Activated naive CD4-positive, alpha-beta T cell treated with Interleukin-2 at 50 U/mL for 16 hours (primary cell): Measurements from ENCODE around the gene ANTXRL.
"Not testable (repeated sequence)": the region's sequence is repeated elsewhere in the genome, so short reads cannot be mapped to it uniquely, and the experiment has no call there.

Source experiments
- DNase-seq: peaks from one replicate; pipeline ENCODE4 v3.0.0-alpha.2; 2020

Gene ANTXRL

DNA sequence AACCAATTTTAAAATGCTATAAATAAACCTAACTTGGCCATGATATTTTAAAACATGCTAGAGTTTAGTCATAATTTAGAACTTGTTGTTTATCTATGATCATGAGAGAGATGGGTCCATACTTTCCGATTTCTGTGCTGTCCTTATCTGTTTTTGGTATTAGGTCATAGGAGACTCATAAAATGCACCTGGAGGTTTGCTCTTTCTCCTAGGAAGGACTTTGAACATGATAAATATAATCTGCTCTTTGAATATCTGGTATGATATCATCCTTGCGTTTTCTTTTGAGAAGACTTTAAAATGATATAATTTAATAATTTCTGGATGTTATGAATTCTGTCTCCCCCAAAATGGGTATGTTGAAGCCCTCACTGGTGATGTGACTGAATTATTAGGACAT is 9.0 kb upstream of the ANTXRL start:
- DNase-seq, result no peak

DNA sequence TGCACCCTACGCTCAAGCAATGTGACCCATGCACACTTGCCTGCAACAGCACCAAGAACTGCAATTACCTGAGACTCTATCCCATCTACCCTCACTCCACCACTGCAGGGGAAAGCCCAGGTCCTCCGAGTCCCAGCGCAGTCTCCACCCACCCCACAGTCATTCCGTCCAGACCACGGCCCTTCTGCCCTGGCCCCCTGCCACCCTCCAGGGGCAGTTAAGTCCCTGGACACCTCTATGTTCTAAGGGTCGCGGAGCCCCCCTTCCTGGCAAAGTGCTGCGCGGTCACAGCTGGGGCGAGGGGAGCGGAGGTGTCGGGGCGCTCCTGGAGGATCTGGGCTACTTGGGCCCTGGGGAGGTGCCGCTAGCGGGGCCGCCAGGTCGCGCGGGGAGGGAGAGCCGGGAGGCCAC is 4.4 kb upstream of the ANTXRL start:
- DNase-seq, result peak; percentile 10

DNA sequence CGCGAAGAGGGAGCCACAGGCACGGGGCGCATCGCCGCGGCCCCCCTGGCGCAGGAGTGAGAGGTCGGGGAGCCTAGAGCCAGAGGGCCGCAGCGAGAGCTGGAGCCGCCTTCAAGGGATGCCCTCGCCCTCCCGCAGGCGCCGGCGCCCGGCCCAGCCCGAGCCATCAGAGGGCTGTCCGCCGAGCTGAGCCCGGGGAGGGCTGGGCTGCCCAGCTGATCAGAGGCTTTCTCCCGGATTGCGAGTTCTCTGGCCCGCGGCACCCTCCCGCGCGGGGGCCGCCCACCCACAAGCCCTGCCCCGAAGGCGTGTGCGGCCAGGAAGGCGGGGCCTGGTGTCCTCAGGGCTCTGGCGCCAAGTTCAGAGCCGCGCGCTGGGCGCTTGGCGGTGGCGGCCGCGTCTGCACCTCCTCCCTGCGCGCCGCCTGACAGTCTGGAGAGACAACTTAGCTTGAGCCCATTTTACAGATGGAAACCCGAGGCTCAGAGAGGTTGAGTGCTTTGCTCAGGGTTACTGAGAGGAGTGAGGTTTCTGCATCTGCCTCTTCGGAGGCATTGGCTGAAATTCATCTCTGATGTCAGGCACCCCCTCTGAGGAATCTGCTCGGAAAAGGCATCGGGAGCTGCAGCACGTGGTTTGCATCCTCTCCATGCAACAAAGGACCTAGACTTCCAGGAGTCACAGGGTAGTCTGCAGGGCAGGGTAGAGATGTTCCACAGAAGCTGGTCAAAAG is 3.8 kb upstream of the ANTXRL start:
- DNase-seq, result peak; percentile 73

GRCh38 chr10:46283580-46284285 is 3.1 kb upstream of the ANTXRL start:
- peak; percentile 1 for DNase-seq

DNA sequence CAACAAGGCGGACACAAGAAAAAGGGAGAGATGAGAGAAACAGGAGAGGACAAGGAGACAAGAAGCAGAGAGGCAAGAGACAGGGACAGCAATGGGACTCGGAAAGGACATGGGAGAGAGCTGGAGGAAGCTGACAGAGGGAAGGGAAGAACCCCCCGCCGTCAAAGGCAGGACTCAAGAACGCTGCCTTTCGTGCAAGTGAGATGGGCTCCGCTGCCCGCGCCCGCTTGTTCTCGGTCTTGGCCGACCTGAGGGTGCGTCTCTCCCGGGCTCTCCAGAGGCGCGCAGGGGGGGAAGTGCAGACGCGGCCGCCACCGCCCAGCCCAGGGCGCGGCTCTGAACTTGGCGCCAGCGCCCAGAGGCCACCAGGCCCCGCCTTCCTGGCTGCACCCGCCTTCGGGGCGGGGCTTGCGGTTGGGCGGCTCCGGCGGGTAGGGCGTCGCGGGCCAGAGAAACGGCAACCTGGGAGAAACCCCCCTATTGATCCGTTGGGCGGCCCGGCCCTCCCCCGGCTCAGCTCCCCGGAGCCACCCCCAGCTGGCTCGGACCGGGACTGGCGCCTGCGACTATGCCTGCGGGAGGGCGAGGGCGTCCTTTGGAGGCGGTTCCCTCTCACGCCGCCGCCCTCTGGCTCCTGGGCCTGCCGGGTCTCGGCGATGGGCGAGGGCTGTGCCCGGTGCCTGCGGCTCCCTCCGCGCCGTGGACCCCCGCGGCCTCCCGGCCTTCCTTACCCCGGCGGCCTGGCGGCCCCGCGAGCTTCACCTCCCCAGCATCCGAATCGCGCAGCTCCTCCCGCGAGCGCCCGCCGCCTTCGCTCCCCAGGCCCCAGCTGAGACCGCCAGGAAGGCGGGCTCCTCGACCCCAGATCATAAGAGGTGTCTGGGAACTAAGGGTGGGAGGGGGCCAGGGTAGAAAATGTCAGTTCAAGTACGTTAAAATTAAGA is 2.2 kb upstream of the ANTXRL start:
- DNase-seq, result peak; percentile 84

DNA sequence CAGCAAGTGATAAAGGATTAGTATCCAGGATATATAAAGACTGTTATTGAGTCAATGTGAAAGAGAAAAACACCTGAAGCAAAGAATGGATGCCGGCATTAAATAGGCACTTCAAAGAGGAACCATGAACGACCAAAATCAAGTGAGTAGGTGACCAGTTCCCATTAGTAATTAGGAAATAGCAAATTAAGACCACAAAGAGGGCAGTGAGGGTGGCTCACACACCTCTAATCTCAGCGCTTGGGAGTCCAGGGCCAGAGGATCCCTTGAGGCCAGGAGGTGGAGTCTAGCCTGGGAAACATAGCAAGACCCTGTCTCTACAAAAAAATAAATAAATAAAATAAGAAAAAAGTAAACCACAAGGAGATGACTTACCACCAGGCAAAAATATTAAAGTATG is 1.5 kb upstream of the ANTXRL start:
- peak; percentile 1 for DNase-seq

- DNase-seq, result no peak
Observed at GRCh38 chr10:46285966-46286620, 704 bp upstream of the ANTXRL start.

- DNase-seq, result no peak
Observed at GRCh38 chr10:46287846-46288477, 1.2 kb downstream of the ANTXRL start.

DNA sequence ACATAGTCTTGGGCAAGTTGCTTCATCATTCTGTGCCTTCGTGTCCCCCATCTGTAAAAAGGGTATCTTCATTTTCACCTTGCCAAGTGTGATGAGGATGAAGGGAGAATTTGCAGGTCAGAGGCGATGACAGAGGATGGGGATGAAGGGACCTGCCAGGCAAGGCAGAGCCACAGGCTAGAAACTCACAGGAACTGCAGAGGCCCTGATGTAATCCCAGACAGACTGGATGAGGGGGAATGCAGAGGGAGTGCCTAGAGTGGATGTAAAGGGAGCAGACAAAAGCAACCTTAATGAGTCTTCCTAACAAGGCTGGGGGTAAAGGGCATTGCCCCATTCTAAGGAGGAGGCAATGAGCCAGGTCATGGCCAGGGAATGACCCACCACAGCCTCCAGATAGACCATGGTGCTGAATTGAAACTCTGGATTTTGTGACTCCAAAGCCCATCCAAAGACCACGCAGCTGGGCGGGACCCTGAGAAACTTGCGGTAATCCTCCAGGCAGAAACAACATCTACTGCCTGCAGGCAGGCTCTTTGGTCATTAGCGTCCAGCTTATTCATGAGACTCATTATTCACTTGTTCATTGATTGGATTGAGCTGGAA is 1.9 kb downstream of the ANTXRL start:
- no peak for DNase-seq

DNA sequence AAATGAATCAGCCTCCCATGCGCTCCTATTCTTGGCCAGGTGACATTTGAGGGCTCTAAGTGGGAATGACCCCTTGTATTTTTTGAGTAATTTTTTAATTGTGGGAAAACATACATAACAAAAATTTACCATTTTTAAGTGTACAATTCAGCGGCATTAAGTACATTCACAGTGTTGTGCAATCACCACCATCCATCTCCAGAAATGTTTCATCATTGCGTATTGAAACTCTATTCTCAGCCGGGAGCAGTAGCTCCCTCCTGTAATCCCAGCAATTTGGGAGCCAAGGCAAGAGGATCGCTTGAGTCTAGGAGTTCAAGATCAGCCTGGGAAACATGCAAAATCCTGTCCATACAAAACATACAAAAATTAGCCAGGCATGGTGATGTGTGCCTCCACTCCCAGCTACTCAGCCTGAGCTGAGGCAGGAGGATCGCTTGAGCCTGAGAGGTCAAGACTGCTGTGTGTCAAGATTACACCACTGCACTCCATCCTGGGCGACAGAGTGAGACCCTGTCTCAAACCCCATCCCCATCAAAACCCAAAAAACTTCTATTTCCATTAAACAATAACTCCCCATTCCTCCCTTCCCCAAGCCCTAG is 2.5 kb downstream of the ANTXRL start:
- DNase-seq, result no peak

GRCh38 chr10:46290101-46290886 is 3.5 kb downstream of the ANTXRL start:
- no peak for DNase-seq

DNA sequence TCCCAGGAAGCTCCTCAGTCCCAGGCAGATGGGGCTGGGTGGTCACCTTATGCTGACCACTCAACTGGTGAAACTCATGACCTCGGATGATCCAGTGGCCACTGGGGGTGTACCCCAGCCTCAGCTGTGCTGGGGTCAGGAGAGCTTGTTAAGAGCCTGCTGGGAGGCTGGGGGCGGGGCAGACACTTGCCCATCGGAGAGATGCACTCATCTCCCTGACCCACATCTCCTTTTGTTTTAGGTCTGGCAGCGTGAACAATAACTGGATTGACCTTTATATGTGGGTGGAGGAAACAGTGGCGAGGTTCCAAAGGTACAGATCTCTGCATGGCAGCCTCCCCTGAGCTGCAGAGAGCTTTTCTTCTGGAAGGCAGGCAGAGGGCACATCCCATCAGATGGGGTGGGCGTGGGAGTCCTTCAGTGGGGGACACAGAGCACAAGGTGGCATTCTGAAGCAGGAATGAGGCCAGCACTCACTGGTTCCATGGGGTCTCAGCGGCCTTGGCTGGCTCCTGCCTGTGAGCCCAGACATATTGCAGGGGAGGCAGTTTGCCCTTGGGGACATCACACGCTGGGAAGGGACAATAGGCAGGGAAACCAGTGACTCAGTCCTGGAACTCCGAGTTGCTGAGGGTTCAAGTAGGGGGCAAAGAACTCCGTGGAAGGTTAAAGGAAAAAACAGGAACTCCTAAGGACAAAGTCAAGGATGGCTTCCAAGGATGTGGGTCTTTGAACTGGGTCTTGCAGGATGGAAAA is 5.2 kb downstream of the ANTXRL start:
- no peak for DNase-seq

DNA sequence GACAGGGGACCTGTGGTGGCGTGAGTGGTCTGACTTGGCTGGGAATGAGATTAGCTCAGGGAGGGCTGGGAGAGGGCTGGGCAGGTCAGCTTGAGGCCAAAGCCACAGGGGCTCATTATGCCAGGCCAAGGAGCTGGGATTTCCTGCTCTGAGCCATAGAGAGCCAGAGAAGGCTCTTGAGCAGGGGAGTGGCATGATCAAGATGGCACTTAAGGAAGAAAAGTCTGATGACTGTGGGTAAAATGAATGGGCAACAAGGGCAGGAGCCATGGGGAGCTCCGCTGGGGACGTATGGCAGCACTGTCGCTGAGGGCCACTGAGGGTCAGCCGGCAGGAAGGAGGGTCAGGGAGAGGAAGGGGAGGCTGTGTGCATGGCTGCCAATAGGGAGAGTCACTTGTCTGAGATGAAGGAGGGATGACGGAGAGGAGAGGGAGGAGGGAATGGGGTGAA is 5.8 kb downstream of the ANTXRL start:
- DNase-seq, result no peak

GRCh38 chr10:46293228-46293627 is 6.4 kb downstream of the ANTXRL start:
- no peak for DNase-seq

- no peak for DNase-seq
Observed at GRCh38 chr10:46293832-46294640, 7.2 kb downstream of the ANTXRL start.

- DNase-seq, result peak; percentile 0
Observed at GRCh38 chr10:46294641-46295220, 7.9 kb downstream of the ANTXRL start.

- not testable (repeated sequence) for DNase-seq
Observed at GRCh38 chr10:46295350-46296010, 8.7 kb downstream of the ANTXRL start.

GRCh38 chr10:46296086-46296485 is 9.3 kb downstream of the ANTXRL start:
- not testable (repeated sequence) for DNase-seq
